Medulla oblongata (tissue), 1 donor: ENCODE measurements around the gene LRRC8C.
"Not testable (repeated sequence)": the region's sequence is repeated elsewhere in the genome, so short reads cannot be mapped to it uniquely, and the experiment has no call there.

Experiments used
- DNase-seq: peaks from one replicate; pipeline ENCODE4 v3.0.0-alpha.2; 2015; ENCODE audit errors: extremely low spot score

Gene LRRC8C

GRCh38 chr1:89703469-89703868, 70.5 kb downstream of the LRRC8C start:
- DNase-seq: no peak

- DNase-seq: no peak
These were observed 71.1 kb downstream of the LRRC8C start for GRCh38 chr1:89704014-89704413.

GRCh38 chr1:89704885-89705284, 72.0 kb downstream of the LRRC8C start:
- DNase-seq: not testable (repeated sequence)

- DNase-seq: no peak
These were observed 73.2 kb downstream of the LRRC8C start for GRCh38 chr1:89705901-89706699.

GRCh38 chr1:89706700-89707012, 73.7 kb downstream of the LRRC8C start:
- peak; percentile 78 for DNase-seq

GRCh38 chr1:89708751-89709375, 75.9 kb downstream of the LRRC8C start:
- no peak for DNase-seq

GRCh38 chr1:89710498-89711139, 77.7 kb downstream of the LRRC8C start:
- DNase-seq: no peak

GRCh38 chr1:89711140-89711778, 78.3 kb downstream of the LRRC8C start:
- DNase-seq: no peak

- no peak for DNase-seq
These were observed 79.5 kb downstream of the LRRC8C start for GRCh38 chr1:89712420-89712819.

GRCh38 chr1:89715677-89716076, 82.8 kb downstream of the LRRC8C start:
- no peak for DNase-seq

GRCh38 chr1:89719502-89720306, 86.8 kb downstream of the LRRC8C start:
- DNase-seq: no peak

- DNase-seq: no peak
These were observed 87.9 kb downstream of the LRRC8C start for GRCh38 chr1:89720839-89721238.

GRCh38 chr1:89721351-89721750, 88.4 kb downstream of the LRRC8C start:
- DNase-seq: no peak

GRCh38 chr1:89723144-89723543, 90.2 kb downstream of the LRRC8C start:
- no peak for DNase-seq

- DNase-seq: no peak
These were observed 90.9 kb downstream of the LRRC8C start for GRCh38 chr1:89723863-89724262.

- peak; percentile 24 for DNase-seq
These were observed 91.6 kb downstream of the LRRC8C start for GRCh38 chr1:89724369-89725010.

- DNase-seq: no peak
These were observed 92.1 kb downstream of the LRRC8C start for GRCh38 chr1:89725011-89725370.

GRCh38 chr1:89725631-89726030, 92.7 kb downstream of the LRRC8C start:
- DNase-seq: no peak

- no peak for DNase-seq
These were observed 94.8 kb downstream of the LRRC8C start for GRCh38 chr1:89727517-89728312.

GRCh38 chr1:89728381-89728780, 95.5 kb downstream of the LRRC8C start:
- no peak for DNase-seq
